Activated T-cell treated with anti-CD3 and anti-CD28 coated beads for 1 hour (primary cell): ENCODE data around the gene RAD51B.

Experiments used
- DNase-seq: peaks from one replicate; pipeline ENCODE4 v3.0.0-alpha.2; 2020; ENCODE audit warnings: low read depth

The RAD51B gene

GRCh38 chr14:68234101-68234905 lies 414.7 kb downstream of the RAD51B start:
- no peak for DNase-seq

GRCh38 chr14:68235011-68235410 lies 415.4 kb downstream of the RAD51B start:
- no peak for DNase-seq

- no peak for DNase-seq
Observed at GRCh38 chr14:68236582-68237458, 417.2 kb downstream of the RAD51B start.

DNA sequence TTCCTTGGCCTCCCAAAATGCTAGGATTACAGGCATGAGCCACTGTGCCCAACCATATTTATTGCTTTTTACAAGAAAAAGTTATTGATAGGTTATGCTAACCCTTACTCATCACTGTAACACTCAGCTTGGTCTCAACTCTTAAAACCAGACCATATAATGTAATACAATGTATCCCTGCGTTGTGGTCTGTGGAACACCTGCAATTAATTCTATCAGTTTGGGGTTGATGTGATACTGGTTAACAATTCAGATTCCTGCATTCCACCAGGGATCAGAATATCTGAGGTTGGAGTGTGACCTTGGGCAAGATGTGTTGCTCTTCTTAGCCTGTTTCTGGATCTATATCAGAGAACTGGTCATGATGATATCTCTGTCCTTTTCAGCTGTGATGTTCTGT lies 419.0 kb downstream of the RAD51B start:
- no peak for DNase-seq

GRCh38 chr14:68238976-68239375 lies 419.4 kb downstream of the RAD51B start:
- no peak for DNase-seq

DNA sequence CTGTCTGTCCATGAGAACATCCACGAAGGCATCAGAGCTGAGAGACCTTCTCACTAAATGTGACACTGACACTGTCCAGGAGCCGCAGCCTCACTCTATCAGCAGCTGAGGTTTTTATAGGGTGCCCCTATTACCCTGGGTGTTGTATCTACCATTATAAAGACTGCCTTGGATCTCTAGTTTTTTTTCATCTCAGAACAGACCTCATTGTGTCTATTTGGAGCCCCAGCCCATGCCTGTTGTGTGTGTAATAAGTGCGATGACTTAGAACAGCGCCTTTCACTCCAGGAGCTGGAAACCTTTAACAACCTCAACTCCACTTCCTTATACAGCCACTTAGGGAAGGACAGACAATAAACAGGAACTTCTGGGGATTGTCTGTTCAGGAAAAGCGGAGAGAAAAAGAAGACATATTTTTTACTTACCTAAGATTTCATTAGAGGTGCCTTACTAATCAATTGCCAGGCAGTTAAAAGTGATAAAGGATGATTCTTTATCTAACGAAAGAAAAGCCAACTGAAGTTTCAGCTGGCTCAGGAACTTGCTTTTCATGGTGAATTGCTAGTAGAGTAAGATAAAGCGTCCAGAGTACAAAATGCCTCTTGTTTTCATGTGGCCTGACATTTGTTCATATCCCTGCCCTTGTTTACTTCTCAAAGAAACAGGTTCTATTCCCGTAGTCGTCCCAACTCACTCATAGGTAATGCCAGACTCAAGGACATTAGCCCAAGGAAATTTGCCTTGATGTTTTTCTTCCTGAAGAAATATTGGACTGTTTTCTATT lies 420.6 kb downstream of the RAD51B start:
- no peak for DNase-seq

- DNase-seq, result no peak
Observed at GRCh38 chr14:68241862-68242487, 422.4 kb downstream of the RAD51B start.

GRCh38 chr14:68243450-68244010 lies 424.0 kb downstream of the RAD51B start:
- no peak for DNase-seq

GRCh38 chr14:68244262-68244980 lies 424.8 kb downstream of the RAD51B start:
- DNase-seq, result no peak

DNA sequence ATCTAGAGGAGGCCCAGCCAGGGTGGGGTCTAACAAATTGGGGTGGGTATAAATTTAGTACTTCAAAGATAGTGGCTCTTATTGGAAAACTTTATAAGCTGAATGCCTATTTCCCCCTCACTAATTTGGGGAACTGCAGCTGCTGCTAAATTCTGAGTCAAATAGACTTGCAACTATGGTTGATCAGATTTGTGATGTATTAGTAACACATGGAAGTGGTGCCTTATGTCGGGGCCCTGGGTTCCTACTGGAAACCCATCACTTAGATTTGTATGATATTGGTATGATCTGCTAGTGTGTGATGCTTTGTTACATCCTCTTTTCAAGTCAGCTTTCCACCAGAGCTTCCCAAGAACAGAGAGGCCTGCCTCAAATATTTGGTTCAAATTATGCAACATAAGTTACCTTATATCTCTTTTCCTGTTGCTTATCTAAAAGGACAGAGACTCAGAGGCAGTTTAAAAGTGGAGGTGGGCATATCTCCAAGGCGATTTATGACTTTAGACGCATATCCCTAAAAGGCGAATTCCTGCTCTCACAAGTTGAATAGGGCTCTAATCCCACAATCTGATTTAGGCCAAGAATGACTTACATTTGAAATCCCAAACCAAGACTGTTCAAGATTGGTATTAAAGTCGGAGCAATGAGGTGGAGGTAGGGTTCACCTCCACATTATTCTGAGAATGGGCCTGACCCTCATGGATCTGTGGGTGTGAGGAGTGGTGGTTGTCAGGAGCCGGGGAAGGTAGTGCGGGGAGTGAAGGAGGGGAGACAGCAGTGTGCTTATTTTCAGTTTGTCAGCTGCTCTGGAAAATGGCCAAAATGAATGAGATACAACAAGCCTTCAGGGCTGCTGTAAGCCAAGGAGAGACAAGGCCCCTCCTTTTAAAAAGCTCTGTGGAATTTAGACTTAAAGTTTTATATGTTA lies 425.8 kb downstream of the RAD51B start:
- DNase-seq, result no peak

GRCh38 chr14:68246074-68246785 lies 426.7 kb downstream of the RAD51B start:
- DNase-seq, result no peak

DNA sequence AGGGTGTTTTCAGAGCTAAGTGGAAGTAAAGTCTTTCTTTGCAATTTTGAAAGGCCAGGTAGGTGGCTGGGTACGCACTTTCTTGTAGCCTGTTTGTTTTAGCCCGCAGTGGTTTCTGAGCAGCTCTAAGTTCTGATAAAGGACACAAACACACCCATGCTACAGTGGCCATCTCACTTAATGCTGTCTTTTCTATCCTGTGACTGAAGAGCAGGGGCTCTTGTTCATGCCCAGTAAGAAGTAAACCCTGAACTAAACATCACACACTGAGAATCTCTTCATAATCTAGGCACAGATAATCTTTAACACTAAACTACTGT lies 427.2 kb downstream of the RAD51B start:
- no peak for DNase-seq

DNA sequence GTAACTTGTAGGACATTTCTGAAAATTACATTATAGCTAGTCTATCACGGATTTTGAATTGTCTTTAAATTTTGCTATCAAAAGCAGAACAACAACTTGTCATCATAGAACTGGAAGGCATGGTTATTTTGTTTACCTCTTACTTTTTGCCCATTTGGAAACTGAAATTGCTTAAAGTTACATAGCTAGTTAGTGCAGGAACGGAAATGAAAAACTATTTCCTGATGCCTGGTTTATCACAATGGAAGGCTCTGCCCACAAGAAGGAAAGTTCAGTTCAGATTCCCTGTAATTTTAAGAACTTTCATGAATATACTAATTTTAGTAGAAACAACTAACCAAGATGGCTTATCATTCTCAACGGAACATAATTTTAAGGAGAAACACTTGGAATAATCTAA lies 427.7 kb downstream of the RAD51B start:
- DNase-seq, result no peak

- DNase-seq, result no peak
Observed at GRCh38 chr14:68247676-68248268, 428.2 kb downstream of the RAD51B start.

DNA sequence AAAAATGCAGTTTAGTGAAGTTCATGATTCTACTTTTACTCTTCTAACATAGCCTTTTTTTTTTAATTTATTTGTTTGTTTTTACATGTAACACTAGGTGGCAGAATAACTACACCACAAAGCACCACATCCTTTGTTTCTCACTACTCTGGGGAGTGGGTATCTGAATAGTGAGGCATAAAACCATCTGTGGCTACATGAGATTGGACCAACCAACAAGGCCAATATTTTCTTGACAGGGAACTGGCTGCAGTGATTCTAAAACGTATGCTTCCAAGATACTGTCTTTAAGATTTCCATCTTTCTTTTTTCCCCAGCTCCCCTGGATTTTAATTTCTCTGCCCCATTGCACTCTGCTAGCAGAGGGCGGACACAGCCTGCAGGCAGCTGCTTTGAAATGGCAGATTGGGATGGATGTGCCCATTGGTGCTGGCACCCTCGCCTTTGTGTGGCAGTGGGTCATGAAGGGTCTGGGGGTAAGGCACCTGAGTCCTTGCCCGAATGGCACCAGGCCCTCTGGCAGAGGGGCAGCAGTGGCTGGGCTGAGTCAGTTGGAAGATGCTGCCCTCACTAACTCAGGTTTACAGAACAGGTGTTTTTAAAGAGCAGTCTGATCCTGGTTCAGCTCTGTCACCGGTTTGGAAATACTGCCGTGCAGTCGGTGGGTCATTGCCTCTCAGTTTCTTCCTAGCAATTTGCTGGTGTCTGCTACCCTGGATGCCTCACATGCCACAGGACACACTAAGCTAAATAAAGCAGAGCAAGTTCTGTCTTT lies 429.1 kb downstream of the RAD51B start:
- DNase-seq, result no peak

DNA sequence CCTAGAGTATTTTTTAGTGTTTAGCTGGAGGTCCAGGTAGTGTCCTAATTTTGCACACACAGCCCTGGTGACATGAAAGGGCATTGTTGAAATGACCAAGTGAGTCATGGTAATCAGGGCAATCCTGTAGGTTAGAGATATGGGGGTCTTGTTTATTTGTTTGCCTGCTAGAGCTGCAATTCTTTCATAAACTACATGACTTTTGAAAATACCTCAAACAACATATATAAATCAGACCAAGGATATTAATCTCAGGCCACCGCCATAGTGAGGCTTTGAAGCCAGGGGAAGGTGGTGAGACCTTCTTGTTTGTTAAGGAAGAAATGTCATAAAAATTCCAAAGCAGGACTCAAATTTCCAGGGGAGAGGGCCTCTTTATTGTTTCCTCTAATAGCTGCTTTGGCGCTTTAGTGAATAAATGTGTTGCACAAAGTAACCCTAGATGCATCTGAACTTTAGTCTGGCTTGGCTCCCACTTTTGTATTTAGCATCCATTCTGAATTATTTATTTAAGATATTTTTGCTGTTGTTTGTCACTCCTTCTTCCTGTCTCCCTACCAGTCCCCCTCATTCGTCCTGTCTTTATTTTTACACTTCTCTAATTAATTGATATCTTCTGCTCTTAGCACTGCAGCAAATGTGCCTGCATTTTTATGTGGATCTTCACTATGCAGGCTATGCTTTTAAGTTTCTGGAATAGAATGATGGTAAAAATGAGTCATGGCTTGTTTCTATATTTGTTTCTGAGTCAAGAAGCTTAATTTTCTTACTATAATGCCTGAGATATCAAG lies 430.3 kb downstream of the RAD51B start:
- DNase-seq, result no peak
